ENCODE results near the gene SLC4A1. TPM values are rescaled to one million over a fixed set of nuclear protein-coding genes. Genes with fewer than 3 reads are reported as not detected.

The SLC4A1 gene
- total RNA-seq, 1 experiment from 2014 or later: 0.22 TPM

- no peak overlapping the region for H2AFZ ChIP-seq (ENCODE audit: low read depth, low read length, poor library complexity, severe bottlenecking)
- TF ChIP-seq RAD21 (IDR thresholded peaks at IDR 0.05; ENCODE audit: low read depth) (no peak), REST (IDR thresholded peaks at IDR 0.05; ENCODE audit: low read depth) (no peak), JUND (IDR thresholded peaks at IDR 0.05) (no peak), ZNF274 (IDR thresholded peaks at IDR 0.05; ENCODE audit: low read depth, low read length) (no peak), EGR1 (IDR thresholded peaks at IDR 0.05; ENCODE audit: low read depth) (no peak), MAX (IDR thresholded peaks at IDR 0.05) (no peak)
- no peak overlapping the region for H3K4me2 ChIP-seq (ENCODE audit: low read length)
- DNase-seq (ENCODE audit: low read depth, low spot score): no peak
- no peaks in the 10 kb centered on the region for H3K9me2 ChIP-seq (ENCODE audit: insufficient read depth)
- H3K27ac ChIP-seq (ENCODE audit: low read depth, low read length): no peak overlapping the region
- ChIA-PET CTCF (no interaction called here), POLR2A (no interaction called here), RAD21 (ENCODE audit: low non-redundant PET in 1 of 2, low total read pairs in 2 of 2, uncharacterized antibody in 2 of 2, unreplicated experiment in 2 of 2) (no interaction called here)
- no peaks in the 10 kb centered on the region for H3K36me3 ChIP-seq (ENCODE audit: control insufficient read depth in 1 of 2, insufficient read depth in 2 of 2, low read length in 2 of 2)
- ATAC-seq: no peak
- H3K27me3 ChIP-seq (ENCODE audit: insufficient read depth, low read length): no peaks in the 10 kb centered on the region
- H3K9ac ChIP-seq (ENCODE audit: low read length): no peak overlapping the region
- no peaks in the 10 kb centered on the region for H3K79me2 ChIP-seq (ENCODE audit: insufficient read depth, low read length)
- H3K4me3 ChIP-seq (replicated peaks in 1 of 2; ENCODE audit: low read depth in 1 of 2, low read length in 2 of 2): no peak overlapping the region
- no peaks in the 10 kb centered on the region for H4K20me1 ChIP-seq (ENCODE audit: insufficient read depth)
- intact Hi-C loops (cut with micrococcal nuclease): no loop called here
- no peaks in the 10 kb centered on the region for H3K4me1 ChIP-seq (ENCODE audit: control insufficient read depth in 1 of 2, insufficient read depth in 2 of 2, low read length in 2 of 2)
- BruUV-seq (replicated peaks): no TSS peak
- no peaks in the 10 kb centered on the region for H3K9me3 ChIP-seq (ENCODE audit: control insufficient read depth in 1 of 2, insufficient read depth in 1 of 2, low read depth in 1 of 2, low read length in 2 of 2)
Observed at GRCh38 chr17:44287651-44288050, 19.7 kb upstream of the SLC4A1 start.

- no TSS peak for BruUV-seq (replicated peaks)
- H4K20me1 ChIP-seq (ENCODE audit: insufficient read depth): no peaks in the 10 kb centered on the region
- ChIA-PET POLR2A (no interaction called here), CTCF (no interaction called here), RAD21 (ENCODE audit: low non-redundant PET in 1 of 2, low total read pairs in 2 of 2, uncharacterized antibody in 2 of 2, unreplicated experiment in 2 of 2) (no interaction called here)
- H3K9ac ChIP-seq (ENCODE audit: low read length): no peak overlapping the region
- no peaks in the 10 kb centered on the region for H3K79me2 ChIP-seq (ENCODE audit: insufficient read depth, low read length)
- H3K4me3 ChIP-seq (replicated peaks in 1 of 2; ENCODE audit: low read depth in 1 of 2, low read length in 2 of 2): no peak overlapping the region
- DNase-seq (ENCODE audit: low read depth, low spot score) (no peak), ATAC-seq (no peak)
- no peak overlapping the region for H3K4me2 ChIP-seq (ENCODE audit: low read length)
- no peak overlapping the region for H3K27ac ChIP-seq (ENCODE audit: low read depth, low read length)
- intact Hi-C loops (cut with micrococcal nuclease): no loop called here
- H2AFZ ChIP-seq (ENCODE audit: low read depth, low read length, poor library complexity, severe bottlenecking): no peak overlapping the region
- H3K4me1 ChIP-seq (ENCODE audit: control insufficient read depth in 1 of 2, insufficient read depth in 2 of 2, low read length in 2 of 2): peaks cover 0 to 11% of the 10 kb centered on the region in 2 experiments; a peak in 2 of 4 replicates
- no peaks in the 10 kb centered on the region for H3K27me3 ChIP-seq (ENCODE audit: insufficient read depth, low read length)
- H3K36me3 ChIP-seq (ENCODE audit: control insufficient read depth in 1 of 2, insufficient read depth in 2 of 2, low read length in 2 of 2): no peaks in the 10 kb centered on the region
- H3K9me3 ChIP-seq (ENCODE audit: control insufficient read depth in 1 of 2, insufficient read depth in 1 of 2, low read depth in 1 of 2, low read length in 2 of 2): no peaks in the 10 kb centered on the region
- no peaks in the 10 kb centered on the region for H3K9me2 ChIP-seq (ENCODE audit: insufficient read depth)
- no peak for TF ChIP-seq SIN3A (IDR thresholded peaks at IDR 0.05; ENCODE audit: low read depth)
- no peak for TF ChIP-seq CBX3 (IDR thresholded peaks at IDR 0.05; ENCODE audit: low read depth)
- TF ChIP-seq RAD21 (IDR thresholded peaks at IDR 0.05; ENCODE audit: low read depth): no peak
- TF ChIP-seq ZNF274 (IDR thresholded peaks at IDR 0.05; ENCODE audit: low read depth, low read length): no peak
- no peak for TF ChIP-seq CTCF (IDR thresholded peaks at IDR 0.05 in 2 of 3, conservative IDR thresholded peaks at IDR 0.05 in 1 of 3; ENCODE audit: borderline replicate concordance in 1 of 3, insufficient read depth in 1 of 3, low read depth in 2 of 3, low read length in 2 of 3)
- no peak for TF ChIP-seq POLR2AphosphoS5 (IDR thresholded peaks at IDR 0.05; ENCODE audit: low read depth, low read length)
- no peak for TF ChIP-seq FOSL1 (IDR thresholded peaks at IDR 0.05; ENCODE audit: low read depth)
- no peak for TF ChIP-seq MAX (IDR thresholded peaks at IDR 0.05)
- TF ChIP-seq YY1 (IDR thresholded peaks at IDR 0.05; ENCODE audit: extremely low read depth, insufficient replicate concordance, low read depth, low read length): no peak
- TF ChIP-seq SP1 (IDR thresholded peaks at IDR 0.05; ENCODE audit: low read depth): no peak
Observed at GRCh38 chr17:44284024-44284400, 16.1 kb upstream of the SLC4A1 start.
